HG03196 (cell line): ENCODE results near the gene MDFIC.

Experiments used
- ATAC-seq: cut with Tn5 transposase; IDR thresholded peaks from one replicate; pipeline ENCODE4 v1.9.1; 2021; ENCODE audit not compliant: unreplicated experiment

The MDFIC gene

DNA sequence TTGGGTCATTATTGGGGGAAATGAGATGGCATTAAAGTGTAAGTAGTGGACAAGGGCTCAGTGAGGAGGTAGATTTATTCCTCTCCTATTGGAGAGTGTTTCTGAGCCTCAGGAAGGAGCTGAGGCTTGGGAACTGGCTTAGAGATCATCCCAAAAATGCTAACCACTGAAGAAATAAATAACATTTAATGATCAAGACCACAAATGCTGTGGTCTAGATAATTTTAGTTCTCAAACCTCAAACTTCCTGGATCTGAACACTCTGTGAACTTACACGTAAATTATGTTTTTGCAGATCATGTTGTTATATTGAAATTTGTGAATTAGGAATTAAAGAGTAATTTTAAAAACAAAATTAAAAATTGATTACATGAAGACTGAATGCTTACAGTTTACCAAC, 27.3 kb downstream of the MDFIC start:
- no peak for ATAC-seq

DNA sequence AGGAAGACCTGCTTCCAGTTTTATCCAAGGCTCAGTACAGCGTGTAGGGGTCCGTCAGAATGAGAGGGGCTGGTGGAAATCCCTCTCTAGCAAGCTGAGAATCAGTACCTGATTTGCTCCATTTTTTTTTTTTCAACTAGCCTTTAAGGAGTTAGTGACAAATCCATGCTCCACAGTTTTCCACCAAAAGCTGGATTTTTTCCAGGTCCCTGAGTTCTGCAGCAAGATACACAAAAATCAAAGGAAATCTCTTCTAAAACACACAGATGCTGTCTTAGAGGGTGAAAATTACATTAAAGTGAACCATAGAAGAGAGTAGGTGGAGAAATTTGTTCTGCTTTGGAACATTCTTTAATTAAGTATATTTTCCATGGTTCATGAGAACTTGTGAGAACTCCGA, 30.4 kb downstream of the MDFIC start:
- no peak for ATAC-seq

DNA sequence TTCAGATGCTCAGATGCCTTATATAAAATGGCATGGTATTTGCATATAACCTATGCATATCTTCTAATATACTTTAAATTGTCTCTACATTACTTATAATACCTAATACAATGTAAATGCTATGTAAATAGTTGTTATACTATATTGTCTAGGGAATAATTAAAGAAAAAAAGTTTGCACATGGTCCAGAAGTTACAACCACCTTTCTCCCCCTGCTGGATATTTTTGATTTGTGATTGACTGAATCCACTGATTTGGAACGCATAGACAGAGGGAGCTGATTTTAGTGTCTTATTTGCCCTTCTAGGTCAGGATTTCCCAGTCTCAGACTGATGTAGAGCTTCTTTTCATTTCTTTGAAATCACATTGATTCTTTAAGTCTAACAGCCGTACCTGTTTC, 31.8 kb downstream of the MDFIC start:
- ATAC-seq = no peak

DNA sequence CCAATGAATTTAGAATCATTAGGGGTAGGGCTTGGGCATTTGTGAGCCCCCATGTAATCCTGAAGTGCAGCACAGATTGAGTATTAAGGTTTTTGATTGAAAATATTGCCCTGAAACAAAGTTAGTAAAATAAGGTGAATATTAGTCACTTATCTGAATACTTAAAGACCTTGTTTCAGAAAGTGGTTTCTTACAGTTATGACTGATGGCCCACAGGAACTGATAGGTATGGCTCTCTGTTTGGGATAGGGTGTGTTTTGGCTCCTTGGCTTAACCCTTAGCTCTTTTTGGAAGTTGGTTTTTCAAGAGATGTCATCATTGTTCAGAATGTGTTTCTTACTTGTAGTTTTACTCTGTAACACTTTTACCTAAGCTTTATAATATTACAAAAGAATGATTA, 34.8 kb downstream of the MDFIC start:
- ATAC-seq = no peak

DNA sequence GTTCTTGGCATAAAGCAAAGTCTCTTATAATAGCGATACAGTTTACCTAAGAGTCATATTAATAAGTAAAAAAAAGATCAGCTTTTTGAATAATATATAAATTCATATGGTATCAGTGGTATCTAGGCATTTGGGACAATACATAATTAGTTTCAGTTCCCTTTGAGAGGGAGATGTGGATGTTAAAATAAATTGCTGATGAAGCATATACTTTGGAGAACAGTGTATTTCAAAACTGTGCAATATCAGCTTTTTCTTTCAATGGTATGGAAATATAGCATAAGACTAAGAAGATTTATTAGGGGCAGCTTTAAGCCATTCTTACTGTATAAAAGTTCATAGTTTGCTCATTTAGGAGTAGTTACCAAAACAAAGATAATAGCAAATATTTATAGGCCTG, 35.5 kb downstream of the MDFIC start:
- no peak for ATAC-seq

DNA sequence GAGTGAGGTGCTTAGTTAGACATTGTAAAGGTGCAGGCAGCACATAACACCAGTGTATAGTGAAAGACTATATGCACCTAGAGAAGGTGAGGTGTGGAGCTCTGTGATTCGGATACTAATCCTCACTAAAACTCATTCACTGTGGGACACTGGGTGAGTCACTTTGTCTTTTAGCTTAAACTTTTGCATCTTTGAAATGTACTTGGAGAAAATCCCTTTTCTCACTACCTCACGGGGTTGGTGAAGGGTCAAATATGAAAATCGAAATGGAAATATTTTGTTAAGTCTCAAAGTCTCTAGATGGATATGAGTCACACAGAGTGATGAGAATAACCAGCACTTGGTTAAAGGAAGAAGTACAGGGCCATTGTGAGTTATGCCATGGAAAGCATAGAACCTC, 38.0 kb downstream of the MDFIC start:
- ATAC-seq = no peak

DNA sequence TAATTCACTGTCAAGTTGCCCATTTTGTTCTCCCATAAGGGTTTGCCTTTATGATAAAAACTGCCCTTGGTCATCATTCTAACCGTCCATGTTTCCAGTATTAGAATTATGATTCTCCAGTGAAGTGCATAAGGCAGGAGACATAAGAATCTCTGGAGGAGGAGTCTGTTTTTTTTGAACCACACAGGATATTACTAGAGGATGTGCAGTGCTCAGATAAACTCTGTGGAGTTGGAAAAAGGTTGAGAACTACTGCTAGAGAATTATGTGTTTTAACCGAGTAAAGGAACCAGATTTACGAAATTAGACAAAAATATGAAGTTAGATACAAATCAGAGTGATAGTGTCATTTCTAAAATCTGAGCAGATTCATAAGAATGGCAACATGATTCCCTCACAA, 40.5 kb downstream of the MDFIC start:
- no peak for ATAC-seq

DNA sequence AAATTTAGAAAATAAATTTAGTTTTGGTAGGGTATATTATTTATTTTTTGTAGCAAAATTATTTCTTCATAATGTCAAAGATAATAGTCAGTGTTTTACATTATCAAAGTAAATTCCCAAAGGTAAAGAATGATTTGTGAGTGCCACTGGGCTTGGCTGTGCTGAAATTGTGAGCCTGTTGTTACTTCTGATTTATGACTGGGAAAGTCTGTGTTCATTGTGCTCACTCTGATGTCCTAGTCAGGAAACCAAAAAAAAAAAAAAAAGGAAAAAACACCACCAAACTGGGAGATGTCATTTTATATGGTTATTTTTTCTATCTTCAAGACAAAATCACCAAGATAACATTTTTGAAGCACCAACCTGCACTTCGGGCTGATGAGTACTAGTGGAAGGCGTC, 44.3 kb downstream of the MDFIC start:
- no peak for ATAC-seq

DNA sequence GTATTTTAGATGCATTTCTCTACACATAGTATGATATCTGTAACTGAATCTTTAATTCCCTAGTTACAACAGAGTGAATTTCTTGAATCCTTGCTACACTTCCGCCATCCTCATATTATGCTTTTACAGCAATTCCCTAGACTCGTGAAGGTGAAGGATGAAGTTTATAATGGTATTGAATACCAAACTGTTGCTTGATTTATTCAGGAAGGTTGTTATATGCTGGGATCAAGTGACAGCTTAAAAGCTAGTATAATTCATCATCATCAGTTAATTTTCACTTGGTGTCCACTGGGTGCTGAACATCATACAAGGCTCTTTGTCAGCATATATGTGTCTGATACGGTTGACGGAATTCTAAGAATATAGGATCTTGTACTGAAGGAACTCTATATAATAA, 47.2 kb downstream of the MDFIC start:
- no peak for ATAC-seq

DNA sequence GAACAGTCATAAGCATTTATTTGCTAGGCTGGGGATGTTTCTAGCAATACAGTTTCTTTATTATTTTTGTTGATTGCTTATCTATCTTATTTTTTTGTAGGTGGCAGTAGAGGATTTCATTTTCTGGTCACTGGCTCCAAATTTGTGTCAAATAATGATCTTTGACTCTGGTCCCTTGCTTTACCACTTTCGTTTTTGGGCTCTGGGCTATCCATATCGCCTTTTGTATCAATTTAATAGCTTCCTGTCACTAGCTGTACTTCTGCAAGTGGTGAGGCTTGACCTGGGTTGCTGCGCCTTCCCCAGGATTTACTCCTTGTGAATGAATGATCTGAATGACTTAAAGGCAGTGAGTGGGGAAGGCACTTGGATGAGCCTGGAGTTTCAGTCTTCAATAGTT, 48.4 kb downstream of the MDFIC start:
- ATAC-seq = no peak

DNA sequence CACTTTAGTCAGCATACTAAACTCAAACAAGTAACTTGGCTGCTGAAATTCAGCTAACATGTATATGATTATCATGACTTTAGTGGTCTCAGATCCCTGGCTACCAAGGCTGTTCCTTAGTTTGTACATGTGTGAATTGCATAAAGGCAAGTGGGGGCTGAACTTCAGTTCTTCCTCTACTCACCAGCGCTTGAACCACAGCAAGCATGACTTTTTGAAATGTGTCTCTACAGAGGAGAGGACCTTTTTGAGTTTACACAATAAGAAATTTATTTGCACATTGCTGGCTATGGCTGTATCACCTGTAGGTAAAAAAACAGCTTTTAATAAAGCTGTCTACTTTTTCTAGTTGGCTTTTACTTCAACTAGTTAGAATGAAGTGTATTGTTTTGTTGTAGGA, 48.8 kb downstream of the MDFIC start:
- no peak for ATAC-seq

DNA sequence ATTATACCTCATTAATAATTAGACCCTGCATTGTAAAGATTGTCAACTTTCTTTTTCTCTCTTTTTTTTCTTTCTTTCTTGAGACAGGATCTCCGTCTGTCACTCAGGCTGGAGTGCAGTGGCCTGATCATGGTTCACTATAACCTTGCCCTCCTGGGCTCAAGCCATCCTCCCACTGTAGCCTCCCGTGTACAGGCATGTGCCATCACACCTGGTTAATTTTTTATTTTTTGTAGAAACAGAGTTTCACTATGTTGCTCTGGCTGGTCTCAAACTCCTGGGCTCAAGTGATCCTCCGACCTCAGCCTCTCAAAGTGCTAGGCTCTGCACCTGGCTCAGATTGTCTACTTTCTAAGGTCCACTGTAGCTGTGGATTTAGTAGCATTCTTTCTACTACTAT, 50.7 kb downstream of the MDFIC start:
- ATAC-seq = no peak

DNA sequence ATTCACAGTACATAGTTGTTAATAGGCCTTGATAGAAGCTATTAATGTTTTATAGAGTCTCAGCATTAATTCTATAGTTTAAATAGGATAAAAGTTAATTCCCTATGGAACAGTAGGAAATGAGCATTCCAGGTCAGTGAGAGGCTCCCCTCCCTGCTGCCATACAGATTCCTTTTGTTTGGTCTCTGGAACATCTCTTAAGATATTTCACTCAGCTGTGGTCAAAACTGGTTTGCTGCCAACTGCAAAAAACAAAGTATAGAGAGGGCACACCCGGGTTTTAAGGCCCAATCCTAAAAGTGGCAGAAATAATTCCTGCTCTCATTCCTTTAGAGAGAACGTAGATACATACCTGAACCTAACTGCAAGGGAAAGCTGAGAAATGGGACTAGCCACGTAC, 51.3 kb downstream of the MDFIC start:
- no peak for ATAC-seq

DNA sequence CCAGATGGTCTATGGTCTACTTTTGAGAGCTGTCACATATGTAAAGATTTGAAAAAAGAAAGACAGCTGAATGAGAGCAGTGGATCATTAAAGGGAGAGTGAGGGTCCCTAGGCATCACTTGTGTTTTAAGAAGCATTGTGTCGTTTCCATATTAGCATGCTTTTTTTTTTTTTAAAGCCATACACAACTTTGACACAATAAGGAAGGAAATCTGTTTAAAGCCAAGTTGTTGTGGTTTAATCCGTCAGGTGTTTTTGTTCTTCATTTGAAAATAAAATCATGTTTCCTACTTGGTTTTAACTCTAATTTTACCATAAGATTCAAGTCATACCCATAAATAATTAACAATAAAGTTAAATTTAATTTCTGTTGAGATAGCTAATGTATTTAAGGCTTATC, 53.5 kb downstream of the MDFIC start:
- no peak for ATAC-seq

DNA sequence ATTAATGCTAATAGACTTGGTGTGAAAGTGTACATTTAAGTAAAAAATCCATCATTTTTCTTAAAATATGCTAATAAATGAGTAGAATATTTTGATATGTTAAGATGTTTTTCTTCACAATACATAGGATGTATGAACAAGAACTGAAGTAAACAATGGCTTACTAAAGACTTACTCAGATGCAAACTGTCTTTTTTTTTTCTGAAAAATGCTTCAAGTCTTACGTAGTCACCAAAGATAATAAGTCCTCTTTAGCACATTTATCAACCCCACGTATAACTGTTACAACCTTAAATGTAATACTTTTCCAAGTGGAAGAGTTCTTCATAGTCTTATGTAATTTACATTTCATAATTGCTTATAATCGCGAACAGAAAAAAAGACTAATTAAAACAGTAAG, 54.8 kb downstream of the MDFIC start:
- ATAC-seq = no peak

DNA sequence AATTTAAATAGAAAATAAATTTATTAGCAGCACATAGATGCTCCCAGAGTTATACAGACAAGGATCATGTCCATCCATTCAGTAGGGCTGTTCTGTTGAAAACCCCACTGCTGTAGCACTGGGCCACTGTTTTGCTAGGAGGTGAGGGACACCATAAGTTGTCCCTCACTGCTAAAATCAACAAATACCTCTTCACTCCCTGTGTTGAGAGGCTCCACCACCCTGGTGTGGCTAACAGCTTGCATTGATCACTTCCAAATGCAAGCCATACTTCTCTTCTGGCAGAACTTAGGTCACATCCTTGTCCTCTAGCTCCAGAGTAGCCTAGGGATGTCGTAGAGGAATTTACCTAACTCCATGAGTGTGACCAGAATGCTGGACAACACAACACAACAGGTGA, 55.4 kb downstream of the MDFIC start:
- ATAC-seq = no peak

DNA sequence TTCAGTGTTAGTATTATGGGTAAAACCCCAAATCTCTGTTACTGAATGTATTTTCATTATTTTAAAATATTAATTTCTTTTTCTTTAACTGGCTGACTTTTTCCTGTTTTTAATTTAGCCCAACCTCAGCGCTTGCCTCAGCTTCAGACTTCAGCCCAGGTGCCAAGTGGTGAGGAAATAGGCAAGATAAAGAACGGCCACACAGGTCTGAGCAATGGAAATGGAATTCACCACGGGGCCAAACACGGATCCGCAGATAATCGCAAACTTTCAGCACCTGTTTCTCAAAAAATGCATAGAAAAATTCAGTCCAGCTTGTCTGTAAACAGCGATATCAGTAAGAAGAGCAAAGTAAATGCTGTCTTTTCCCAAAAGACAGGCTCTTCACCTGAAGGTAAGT, 57.5 kb downstream of the MDFIC start:
- no peak for ATAC-seq

DNA sequence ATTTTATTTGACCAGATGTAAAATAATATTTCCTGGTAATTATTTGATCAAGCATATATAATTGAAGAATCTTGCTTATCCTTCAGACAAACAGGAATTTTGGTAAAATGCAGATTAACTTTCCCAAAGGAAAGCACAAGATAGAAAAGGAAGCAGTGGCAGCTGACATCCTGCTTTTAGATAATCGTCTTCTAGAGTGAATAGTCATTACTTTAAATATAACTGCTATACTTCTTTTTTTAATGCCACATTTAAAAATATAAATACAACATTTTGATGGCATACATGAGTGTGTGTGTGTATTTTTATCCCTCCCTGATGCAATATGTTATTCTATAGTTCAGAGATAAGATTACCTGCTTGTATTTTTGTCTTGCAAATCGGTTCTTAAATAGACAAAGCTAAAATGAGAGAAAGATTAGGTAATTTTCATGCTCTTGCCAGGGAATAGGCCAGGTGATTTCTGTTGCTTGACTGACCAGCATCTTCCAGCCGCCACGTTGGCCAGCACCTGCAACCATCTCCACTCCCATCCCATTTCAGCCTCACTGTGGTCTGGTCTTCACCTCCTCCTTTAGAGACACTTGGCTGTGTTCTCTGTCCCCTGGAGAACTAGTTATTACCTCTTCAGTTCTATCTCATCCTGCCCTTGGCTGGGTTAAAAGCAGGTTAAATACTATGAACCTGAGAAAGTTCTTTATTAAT, 58.1 kb downstream of the MDFIC start:
- no peak for ATAC-seq

DNA sequence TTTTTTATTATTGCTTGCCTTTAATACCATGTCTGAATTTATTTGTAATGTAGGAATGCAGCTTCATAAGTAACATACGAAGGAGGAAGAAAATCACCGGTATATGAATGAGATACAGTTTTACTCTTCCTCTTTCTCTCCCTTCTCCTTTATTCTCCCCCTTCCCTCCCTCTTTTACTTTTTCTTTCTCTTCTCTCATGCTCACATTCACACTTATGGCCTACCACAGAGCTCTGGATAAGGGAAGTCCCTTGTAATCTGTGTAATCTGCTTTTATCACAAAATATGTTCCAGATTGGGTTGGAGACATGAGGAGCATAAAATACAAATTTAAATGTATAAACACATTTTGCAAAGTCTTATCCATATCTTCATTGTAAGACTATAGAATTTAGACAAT, 59.4 kb downstream of the MDFIC start:
- peak; percentile 34 for ATAC-seq

DNA sequence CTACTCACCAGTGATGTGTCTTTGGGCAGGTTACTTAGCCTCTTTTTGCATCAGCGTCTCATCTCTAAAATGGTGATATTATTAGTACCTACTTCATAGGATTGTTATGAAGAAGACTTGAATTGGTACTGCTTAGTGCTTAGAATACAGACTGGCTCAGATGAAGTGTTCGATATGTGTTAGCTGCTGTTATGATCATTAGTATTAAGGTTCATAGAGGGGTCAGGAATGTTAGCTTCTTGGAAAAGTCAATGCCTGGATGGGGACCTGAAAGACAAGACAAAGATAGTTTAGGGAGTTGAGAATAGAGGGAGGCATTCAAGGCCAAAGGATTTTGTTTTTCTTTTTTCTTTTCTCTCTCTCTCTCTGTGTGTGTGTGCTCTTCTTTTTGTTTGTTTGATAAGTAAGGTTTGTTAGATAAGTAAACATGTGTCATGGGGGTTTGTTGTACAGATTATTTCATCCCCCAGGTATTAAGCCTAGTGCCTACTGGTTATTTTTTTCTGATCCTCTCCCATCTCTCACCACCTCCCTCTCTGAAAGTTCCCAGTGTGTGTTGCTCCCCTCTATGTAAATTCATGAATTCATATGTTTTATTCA, 63.3 kb downstream of the MDFIC start:
- ATAC-seq = no peak

DNA sequence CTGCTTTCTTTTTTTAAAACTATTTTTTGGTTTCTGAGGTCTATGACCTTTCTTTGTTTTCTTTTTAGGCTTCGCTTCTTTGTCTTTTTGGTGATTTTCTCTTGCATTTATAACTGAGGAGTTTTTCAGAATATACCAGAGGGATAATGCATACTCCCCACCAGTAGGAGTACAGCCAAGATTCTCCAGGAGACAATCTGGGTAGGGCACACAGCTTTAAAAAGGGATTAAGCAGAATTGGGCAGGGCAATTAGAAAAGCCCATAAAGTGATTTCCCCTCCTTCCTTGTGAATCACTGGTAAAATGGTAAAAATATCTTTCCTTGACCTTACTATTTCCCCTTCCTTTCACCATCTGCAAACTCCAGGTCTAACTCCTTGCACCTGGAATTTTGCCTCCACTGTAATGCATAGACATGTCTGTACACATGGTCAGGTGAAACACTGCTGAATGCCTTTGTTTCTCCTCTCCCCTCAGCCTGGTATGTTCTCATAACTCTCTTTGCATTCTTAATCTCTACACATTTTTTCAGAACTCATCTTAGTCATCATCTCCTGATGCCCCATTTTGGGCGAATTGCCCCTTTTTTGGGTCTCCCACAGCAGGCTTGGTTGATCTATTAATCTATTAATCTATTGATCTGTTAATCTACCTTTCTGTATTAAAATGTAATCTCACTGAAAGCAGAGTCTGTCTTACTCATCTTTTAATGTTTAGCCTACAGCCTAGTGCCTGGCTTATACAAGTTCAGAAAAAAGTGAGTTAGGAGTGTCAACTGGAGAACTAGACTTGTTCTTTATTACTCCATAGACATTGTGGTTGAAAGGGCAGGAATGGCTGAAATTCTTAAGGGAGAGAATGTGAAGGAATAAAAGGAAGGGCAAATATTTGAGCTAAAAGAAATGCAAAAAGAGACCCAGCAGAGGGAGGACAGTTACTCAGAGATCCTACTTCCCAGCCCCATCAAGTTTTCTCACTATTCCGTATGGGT, 64.6 kb downstream of the MDFIC start:
- no peak for ATAC-seq

DNA sequence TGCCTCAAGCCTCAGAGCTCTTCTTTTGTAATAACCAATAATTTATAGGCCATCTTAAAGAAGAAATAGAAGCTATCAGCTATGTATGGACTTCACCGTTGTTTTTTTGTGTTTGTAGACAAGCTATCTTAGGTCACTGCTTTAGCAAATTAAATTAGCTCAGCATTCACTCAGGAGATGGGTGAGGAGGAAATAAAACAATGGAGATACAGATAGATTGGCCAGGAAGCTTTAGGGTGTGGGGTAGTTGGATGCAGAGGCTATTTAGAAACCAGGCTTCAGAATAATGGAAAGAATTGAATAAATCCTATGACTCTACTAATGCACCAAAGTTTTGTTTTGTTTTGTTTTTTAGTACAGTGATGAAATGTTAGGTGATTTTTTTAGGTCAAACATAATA, 66.1 kb downstream of the MDFIC start:
- no peak for ATAC-seq
